Measurements from ENCODE around the gene MOSMO. TPM values are rescaled to one million over a fixed set of nuclear protein-coding genes. Genes with fewer than 3 reads are reported as not detected.

The MOSMO gene
- total and polyA plus RNA-seq, 10 of the 15 experiments (the other 5 are each of a cell fraction or from before 2014, with no cell fraction given): 1.7 to 26.7 (median 12.2) TPM

- TF ChIP-seq ZNF687 (IDR thresholded peaks at IDR 0.05) (no peak), PAX8 (IDR thresholded peaks at IDR 0.05) (no peak), ATF3 (IDR thresholded peaks at IDR 0.05; ENCODE audit: borderline replicate concordance, extremely low read depth, low read depth, low read length) (no peak), BMI1 (IDR thresholded peaks at IDR 0.05; ENCODE audit: borderline replicate concordance) (no peak), CBX5 (IDR thresholded peaks at IDR 0.05; ENCODE audit: low read depth) (no peak), NBN (IDR thresholded peaks at IDR 0.05) (no peak), E2F8 (IDR thresholded peaks at IDR 0.05; ENCODE audit: low read depth, partially characterized antibody) (no peak), MTA3 (IDR thresholded peaks at IDR 0.05; ENCODE audit: borderline replicate concordance, low read length) (no peak), ESRRA (IDR thresholded peaks at IDR 0.05; ENCODE audit: low read length) (no peak), CBX3 (IDR thresholded peaks at IDR 0.05; ENCODE audit: borderline replicate concordance, low read depth) (no peak)
These were observed 1.3 kb upstream of the MOSMO start (continued) for GRCh38 chr16:22006636-22007035.
